Measurements from ENCODE around the gene EPB41L3.

DNA sequence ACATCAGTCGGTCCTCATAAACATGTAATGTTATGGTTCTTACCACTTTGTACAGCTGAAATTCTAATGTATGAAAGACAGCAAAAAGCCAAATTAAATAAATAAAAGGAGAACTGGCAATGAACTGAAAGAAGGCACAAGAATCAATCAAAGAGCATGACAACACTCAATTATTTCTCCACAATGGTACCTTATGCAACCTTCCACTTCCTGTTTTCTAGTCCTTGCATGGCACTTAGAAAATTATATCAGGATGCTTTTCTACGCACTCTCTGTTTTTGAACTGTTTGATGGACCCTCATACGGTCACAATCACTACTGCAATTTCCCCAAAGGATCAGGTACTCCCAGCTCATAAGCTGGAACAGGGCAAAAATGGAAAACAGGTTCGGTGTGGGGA is 81.6 kb downstream of the EPB41L3 start:
- TF ChIP-seq, protein P1, sequence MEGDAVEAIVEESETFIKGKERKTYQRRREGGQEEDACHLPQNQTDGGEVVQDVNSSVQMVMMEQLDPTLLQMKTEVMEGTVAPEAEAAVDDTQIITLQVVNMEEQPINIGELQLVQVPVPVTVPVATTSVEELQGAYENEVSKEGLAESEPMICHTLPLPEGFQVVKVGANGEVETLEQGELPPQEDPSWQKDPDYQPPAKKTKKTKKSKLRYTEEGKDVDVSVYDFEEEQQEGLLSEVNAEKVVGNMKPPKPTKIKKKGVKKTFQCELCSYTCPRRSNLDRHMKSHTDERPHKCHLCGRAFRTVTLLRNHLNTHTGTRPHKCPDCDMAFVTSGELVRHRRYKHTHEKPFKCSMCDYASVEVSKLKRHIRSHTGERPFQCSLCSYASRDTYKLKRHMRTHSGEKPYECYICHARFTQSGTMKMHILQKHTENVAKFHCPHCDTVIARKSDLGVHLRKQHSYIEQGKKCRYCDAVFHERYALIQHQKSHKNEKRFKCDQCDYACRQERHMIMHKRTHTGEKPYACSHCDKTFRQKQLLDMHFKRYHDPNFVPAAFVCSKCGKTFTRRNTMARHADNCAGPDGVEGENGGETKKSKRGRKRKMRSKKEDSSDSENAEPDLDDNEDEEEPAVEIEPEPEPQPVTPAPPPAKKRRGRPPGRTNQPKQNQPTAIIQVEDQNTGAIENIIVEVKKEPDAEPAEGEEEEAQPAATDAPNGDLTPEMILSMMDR (conservative IDR thresholded peaks at IDR 0.05; ENCODE audit: low read depth in 2 of 2): no peak
- TF ChIP-seq EZH2 (IDR thresholded peaks at IDR 0.05; ENCODE audit: low read depth, unreplicated experiment): no peak
- TF ChIP-seq POLR2AphosphoS5 (IDR thresholded peaks at IDR 0.05; ENCODE audit: low read depth): no peak
- TF ChIP-seq EZH2phosphoT487 (IDR thresholded peaks at IDR 0.05; ENCODE audit: unreplicated experiment): no peak
- TF ChIP-seq JUNB (IDR thresholded peaks at IDR 0.05; ENCODE audit: unreplicated experiment): no peak
- TF ChIP-seq CREB1 (CRISPR knock-in tag; IDR thresholded peaks at IDR 0.05; ENCODE audit: low read depth): no peak
- TF ChIP-seq, protein P2, sequence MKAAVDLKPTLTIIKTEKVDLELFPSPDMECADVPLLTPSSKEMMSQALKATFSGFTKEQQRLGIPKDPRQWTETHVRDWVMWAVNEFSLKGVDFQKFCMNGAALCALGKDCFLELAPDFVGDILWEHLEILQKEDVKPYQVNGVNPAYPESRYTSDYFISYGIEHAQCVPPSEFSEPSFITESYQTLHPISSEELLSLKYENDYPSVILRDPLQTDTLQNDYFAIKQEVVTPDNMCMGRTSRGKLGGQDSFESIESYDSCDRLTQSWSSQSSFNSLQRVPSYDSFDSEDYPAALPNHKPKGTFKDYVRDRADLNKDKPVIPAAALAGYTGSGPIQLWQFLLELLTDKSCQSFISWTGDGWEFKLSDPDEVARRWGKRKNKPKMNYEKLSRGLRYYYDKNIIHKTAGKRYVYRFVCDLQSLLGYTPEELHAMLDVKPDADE (IDR thresholded peaks at IDR 0.05): no peak
- TF ChIP-seq, protein P3, sequence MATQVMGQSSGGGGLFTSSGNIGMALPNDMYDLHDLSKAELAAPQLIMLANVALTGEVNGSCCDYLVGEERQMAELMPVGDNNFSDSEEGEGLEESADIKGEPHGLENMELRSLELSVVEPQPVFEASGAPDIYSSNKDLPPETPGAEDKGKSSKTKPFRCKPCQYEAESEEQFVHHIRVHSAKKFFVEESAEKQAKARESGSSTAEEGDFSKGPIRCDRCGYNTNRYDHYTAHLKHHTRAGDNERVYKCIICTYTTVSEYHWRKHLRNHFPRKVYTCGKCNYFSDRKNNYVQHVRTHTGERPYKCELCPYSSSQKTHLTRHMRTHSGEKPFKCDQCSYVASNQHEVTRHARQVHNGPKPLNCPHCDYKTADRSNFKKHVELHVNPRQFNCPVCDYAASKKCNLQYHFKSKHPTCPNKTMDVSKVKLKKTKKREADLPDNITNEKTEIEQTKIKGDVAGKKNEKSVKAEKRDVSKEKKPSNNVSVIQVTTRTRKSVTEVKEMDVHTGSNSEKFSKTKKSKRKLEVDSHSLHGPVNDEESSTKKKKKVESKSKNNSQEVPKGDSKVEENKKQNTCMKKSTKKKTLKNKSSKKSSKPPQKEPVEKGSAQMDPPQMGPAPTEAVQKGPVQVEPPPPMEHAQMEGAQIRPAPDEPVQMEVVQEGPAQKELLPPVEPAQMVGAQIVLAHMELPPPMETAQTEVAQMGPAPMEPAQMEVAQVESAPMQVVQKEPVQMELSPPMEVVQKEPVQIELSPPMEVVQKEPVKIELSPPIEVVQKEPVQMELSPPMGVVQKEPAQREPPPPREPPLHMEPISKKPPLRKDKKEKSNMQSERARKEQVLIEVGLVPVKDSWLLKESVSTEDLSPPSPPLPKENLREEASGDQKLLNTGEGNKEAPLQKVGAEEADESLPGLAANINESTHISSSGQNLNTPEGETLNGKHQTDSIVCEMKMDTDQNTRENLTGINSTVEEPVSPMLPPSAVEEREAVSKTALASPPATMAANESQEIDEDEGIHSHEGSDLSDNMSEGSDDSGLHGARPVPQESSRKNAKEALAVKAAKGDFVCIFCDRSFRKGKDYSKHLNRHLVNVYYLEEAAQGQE (IDR thresholded peaks at IDR 0.05; ENCODE audit: unreplicated experiment): no peak
- TF ChIP-seq ZNF114 (CRISPR knock-in tag; IDR thresholded peaks at IDR 0.05): no peak
